Pancreas (tissue), 10 donors: ENCODE results near the gene SPTSSB. TPM values are rescaled to one million over a fixed set of nuclear protein-coding genes. Genes with fewer than 3 reads are reported as not detected.

Source experiments
- ATAC-seq, 4 donors: fragments of 200-7000 bp; cut with Tn5 transposase; one replicate each; pipeline versions ENCODE4 v1.8.0 to v1.9.1; 2020; ENCODE audit warnings: mild to moderate bottlenecking in 4 of 4, moderate library complexity in 4 of 4
- DNase-seq, 6 donors: peaks; one replicate each; pipeline ENCODE4 v3.0.0-alpha.2; 2020
- FAIRE-seq: peaks from 2 replicates; lab custom pipeline; 2012; peaks lifted over from hg19 to GRCh38; lab: Jason Lieb, UNC
- H3K27ac ChIP-seq, 4 donors: fragments of 200-600 bp; sonication (generic); 1 replicate in 3 of 4; 2 replicates in 1 of 4; pipeline versions ENCODE4 v1.5.0 to v1.8.0; 2020
- H3K27me3 ChIP-seq, 4 donors: fragments of 200-600 bp; one replicate each; pipeline ENCODE4 v1.8.0; 2021
- H3K36me3 ChIP-seq, 3 donors: fragments of 200-600 bp; sonication (generic) in 1 of 3; one replicate each; pipeline versions ENCODE4 v1.5.0 to v1.8.0; 2020 to 2021
- H3K4me1 ChIP-seq, 3 donors: fragments of 200-600 bp; one replicate each; pipeline ENCODE4 v1.8.0; 2021
- H3K4me3 ChIP-seq, 4 donors: fragments of 200-600 bp; sonication (generic) in 2 of 4; one replicate each; pipeline versions ENCODE4 v1.5.0 to v1.8.0; 2020 to 2021
- H3K9me3 ChIP-seq, 4 donors: fragments of 200-600 bp; one replicate each; pipeline ENCODE4 v1.8.0; 2021
- WGBS, 2 donors: extraction: QIAGEN DNeasy Blood & Tissue Kit; methylation state at CpG; one replicate each; pipeline ENCODE4 v1.1.7; 2013; 5-methylcytosine and 5-hydroxymethylcytosine counted together
- intact Hi-C, 3 donors: fragments of 100-400 bp; cut with DNase I; formaldehyde crosslinking; loops; one replicate each; pipeline versions ENCODE4 v1.11.1 to v1.14.2; 2022
- polyA plus RNA-seq, 2 donors: library from polyadenylated mRNA; stranded (reverse); fragments of 200-250 nt; gene quantifications; one replicate each; pipeline ENCODE4 v1.2.3, GENCODE V29; 2013
- total RNA-seq, 6 donors: library from RNA; stranded (reverse); fragmentation: NEBNext Ultra II Directional in 4 of 6; extraction: Animal tissue kit (Norgen Biotek cat#: 25700) in 4 of 6; gene quantifications; one replicate each; pipeline versions ENCODE4 v1.2.1 to v1.2.4, GENCODE V29; 2021 to 2023
- TF ChIP-seq, protein P1 (sequence below), 4 donors: fragments of 200-600 bp; sonication (generic) in 3 of 4; IDR thresholded peaks; one replicate each; pipeline versions ENCODE4 v1.5.0 to v1.8.0; 2021; ENCODE audit warnings: antibody characterized with exemption in 4 of 4
- donor health status: healthy with polysubstance abuse.
- donor health status: DM: no; HTN: no; CAD: no; lungs with moderate emphysema.
- donor health status: DM: no; HTN: no; CAD: no.
- donor health status: control.
- donor health status: control.
- donor health status: Bipolar disorder and iron deficiency.
- donor health status: DM: yes; HTN: yes; CAD: no.
- donor health status: DM: no; HTN: no; CAD: no.
- donor health status: DM: no; HTN: no; CAD: no.
- donor health status: DM: yes; HTN: yes; CAD: no.

The SPTSSB gene
- total and polyA plus RNA-seq, 8 donors = 0.23 to 8.0 (median 1.3) TPM

DNA sequence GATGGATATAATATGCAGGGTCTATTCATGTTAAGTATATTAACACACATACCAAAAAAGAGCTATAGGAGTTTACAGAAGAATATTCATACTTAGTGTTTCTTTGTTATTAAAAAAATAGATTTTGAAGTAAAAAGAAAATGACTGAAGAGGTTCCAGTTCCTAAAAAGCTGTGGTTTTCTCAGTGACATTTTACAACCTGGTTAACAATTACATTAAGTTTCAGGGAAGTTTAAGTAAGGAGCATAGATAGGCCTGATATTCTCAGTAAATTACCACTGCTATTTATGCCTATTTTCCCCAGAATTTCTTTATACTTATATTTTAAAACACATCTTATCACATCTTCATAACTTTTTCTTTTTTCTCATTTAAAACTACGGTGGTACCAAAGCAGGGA lies 43.6 kb upstream of the SPTSSB start:
- ATAC-seq (no peak), FAIRE-seq (no peak), DNase-seq (no peak)
- no peaks in the 10 kb centered on the region for H3K27me3 ChIP-seq
- TF ChIP-seq, protein P1, sequence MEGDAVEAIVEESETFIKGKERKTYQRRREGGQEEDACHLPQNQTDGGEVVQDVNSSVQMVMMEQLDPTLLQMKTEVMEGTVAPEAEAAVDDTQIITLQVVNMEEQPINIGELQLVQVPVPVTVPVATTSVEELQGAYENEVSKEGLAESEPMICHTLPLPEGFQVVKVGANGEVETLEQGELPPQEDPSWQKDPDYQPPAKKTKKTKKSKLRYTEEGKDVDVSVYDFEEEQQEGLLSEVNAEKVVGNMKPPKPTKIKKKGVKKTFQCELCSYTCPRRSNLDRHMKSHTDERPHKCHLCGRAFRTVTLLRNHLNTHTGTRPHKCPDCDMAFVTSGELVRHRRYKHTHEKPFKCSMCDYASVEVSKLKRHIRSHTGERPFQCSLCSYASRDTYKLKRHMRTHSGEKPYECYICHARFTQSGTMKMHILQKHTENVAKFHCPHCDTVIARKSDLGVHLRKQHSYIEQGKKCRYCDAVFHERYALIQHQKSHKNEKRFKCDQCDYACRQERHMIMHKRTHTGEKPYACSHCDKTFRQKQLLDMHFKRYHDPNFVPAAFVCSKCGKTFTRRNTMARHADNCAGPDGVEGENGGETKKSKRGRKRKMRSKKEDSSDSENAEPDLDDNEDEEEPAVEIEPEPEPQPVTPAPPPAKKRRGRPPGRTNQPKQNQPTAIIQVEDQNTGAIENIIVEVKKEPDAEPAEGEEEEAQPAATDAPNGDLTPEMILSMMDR (IDR thresholded peaks at IDR 0.05) = no peak
- H3K36me3 ChIP-seq = no peaks in the 10 kb centered on the region
- H3K9me3 ChIP-seq = no peaks in the 10 kb centered on the region
- 80 to 91% methylated on average over 1 of the region's 1 CpG for WGBS, 2 donors
- H3K4me1 ChIP-seq = peaks cover 6 to 19% (median 7%) of the 10 kb centered on the region in 3 donors
- intact Hi-C loops = no loop called here
- H3K27ac ChIP-seq = peak overlapping the region in 1 of 4 donors; percentile 80
- no peak overlapping the region for H3K4me3 ChIP-seq

DNA sequence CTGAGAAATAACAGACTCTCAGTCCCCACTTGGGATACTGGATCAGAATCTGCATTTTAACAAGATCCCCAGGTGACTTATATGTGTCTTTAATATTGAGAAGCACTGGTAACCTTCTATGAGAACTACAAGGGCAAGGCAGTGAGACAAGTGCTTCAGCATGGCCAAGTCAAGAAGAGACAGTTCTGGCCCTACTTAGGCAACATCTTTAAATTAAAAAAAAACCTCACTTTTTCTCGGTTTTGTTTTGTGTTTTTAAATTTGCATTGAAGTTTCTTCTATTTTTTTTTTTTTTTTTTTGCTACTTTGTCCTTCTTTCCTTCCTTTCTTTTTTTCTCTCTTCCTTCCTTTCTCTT lies 42.5 kb upstream of the SPTSSB start:
- Histone ChIP-seq H3K27me3 (no peaks in the 10 kb centered on the region), H3K4me1 (peaks cover 6 to 19% (median 7%) of the 10 kb centered on the region in 3 donors), H3K9me3 (no peaks in the 10 kb centered on the region), H3K36me3 (no peaks in the 10 kb centered on the region), H3K27ac (peak overlapping the region in 2 of 4 donors; percentile 6 to 29), H3K4me3 (no peak overlapping the region)
- ATAC-seq (no peak), DNase-seq (no peak), FAIRE-seq (no peak)
- WGBS, 2 donors = 76 to 93% methylated on average over 1 of the region's 1 CpG
- intact Hi-C loops = no loop called here
- TF ChIP-seq, protein P1 (IDR thresholded peaks at IDR 0.05) = no peak

DNA sequence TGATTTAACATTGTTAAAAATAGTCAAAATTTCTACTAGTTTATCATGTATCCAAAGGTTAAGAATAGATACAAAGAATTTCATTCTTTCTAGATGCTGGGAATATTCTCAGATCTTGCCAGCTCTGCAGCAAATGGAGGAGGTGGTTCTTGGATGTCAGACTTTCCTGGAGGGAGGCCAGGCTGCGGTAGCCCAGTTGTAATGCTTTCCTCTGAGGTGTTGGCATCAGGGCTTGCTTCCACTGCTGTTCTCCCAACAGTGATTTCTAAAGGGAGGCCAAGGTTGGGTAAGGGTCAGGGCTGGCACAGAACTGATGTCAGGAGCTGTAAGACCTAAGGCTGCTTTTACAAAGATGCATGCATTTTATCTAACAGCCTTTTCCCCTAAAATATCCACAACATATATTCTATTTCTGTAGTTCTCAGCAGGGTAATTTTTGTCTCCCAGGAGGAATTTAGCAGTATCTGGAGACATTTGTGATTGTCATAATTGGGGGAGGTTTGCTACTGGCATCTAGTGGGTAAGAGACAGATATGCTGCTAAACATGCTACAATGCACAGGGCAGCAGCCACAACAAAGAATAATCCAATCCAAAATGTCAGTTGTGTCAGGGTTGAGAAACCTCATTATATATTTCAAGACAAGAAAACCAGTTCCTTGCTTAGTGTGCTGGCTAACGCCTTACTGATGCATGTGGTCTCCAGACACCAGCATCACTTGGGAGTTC lies 42.0 kb upstream of the SPTSSB start:
- Histone ChIP-seq H3K4me1 (peaks cover 6 to 19% (median 7%) of the 10 kb centered on the region in 3 donors), H3K4me3 (no peak overlapping the region), H3K9me3 (no peaks in the 10 kb centered on the region), H3K36me3 (no peaks in the 10 kb centered on the region), H3K27ac (peak overlapping the region in 2 of 4 donors; percentile 6 to 29), H3K27me3 (no peaks in the 10 kb centered on the region)
- FAIRE-seq (no peak), DNase-seq (peak in 5 of 6 donors; percentile 38 to 83 (median 66)), ATAC-seq (peak; percentile 30 to 73 (median 56))
- intact Hi-C loops = no loop called here
- TF ChIP-seq, protein P1 (IDR thresholded peaks at IDR 0.05) = no peak
- WGBS, 2 donors = 40 to 44% methylated on average over 2 of the region's 2 CpGs

DNA sequence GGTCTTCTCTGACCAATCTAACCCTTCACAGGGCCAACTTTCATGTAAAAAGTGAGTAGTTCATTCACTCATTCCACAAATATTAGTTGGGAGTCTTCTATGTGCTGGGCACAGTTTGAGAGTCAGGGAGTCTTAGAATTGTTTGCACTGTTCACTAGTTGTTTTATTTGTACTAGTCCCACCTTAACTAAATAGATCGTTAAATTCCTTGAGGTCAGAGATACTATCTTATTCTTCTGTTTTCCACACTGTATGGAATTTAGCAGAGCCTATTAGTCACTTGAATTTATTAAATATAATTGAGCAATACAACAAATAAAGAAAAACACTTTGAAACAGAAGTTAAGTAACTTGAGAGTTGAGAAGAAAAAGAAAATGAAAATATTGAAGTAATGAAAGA lies 40.8 kb upstream of the SPTSSB start:
- ATAC-seq = no peak
- Histone ChIP-seq H3K36me3 (no peaks in the 10 kb centered on the region), H3K27ac (no peak overlapping the region), H3K4me3 (no peak overlapping the region), H3K27me3 (no peaks in the 10 kb centered on the region), H3K9me3 (no peaks in the 10 kb centered on the region), H3K4me1 (peaks cover 7 to 25% (median 11%) of the 10 kb centered on the region in 3 donors)
- intact Hi-C loops = no loop called here
- no peak for FAIRE-seq
- 33 to 50% methylated on average over 1 of the region's 1 CpG for WGBS, 2 donors
- no peak for DNase-seq
- TF ChIP-seq, protein P1 (IDR thresholded peaks at IDR 0.05) = no peak

DNA sequence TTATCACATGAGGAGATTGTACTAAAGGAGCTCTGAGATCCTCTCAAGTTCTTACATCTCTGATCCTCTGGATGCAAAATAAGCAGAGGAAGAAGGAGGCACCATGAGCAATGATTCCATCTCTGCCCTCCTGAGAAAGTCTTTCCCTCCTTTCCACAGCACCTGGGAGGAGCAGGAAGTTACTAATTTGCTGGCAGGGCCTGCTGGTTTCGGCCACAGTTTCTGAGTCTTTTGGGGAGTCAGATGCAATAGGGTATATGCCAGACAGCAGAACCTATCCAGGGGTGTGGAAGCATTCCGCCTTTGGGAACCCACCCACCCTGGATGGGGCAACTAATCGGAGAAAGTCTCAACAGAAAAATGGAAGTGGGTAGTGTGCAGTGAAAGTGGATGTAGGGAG lies 38.5 kb upstream of the SPTSSB start:
- intact Hi-C loops = no loop called here
- no peak overlapping the region for H3K27ac ChIP-seq
- 78 to 84% methylated on average over 3 of the region's 3 CpGs for WGBS, 2 donors

More for the DNA sequence above, 38.5 kb upstream of the SPTSSB start:
- DNase-seq = no peak
- H3K4me3 ChIP-seq = no peak overlapping the region
- peaks cover 0 to 18% (median 6%) of the 10 kb centered on the region in 3 donors for H3K4me1 ChIP-seq
- no peaks in the 10 kb centered on the region for H3K9me3 ChIP-seq
- H3K27me3 ChIP-seq = no peaks in the 10 kb centered on the region
- FAIRE-seq = no peak
- H3K36me3 ChIP-seq = no peaks in the 10 kb centered on the region
- TF ChIP-seq, protein P1 (IDR thresholded peaks at IDR 0.05) = no peak
- no peak for ATAC-seq
